ENCODE data around the gene TAPBP. TPM values are rescaled to one million over a fixed set of nuclear protein-coding genes. Genes with fewer than 3 reads are reported as not detected.

TAPBP gene
- total and polyA plus RNA-seq, 2 of the 8 experiments (the other 6 are each of a cell fraction or from before 2014, with no cell fraction given), result 24.5 to 35.4 TPM

GRCh38 chr6:33297406-33297955 is 16.4 kb downstream of the TAPBP start:
- H4K8ac ChIP-seq (ENCODE audit: extremely low read depth, insufficient read depth, low read length), result peak overlapping the region; percentile 75; the same call in 1 of the 2 replicates
- peaks cover 2 to 6% (median 3%) of the 10 kb centered on the region in 4 experiments; a peak in 5 of 8 replicates for H3K36me3 ChIP-seq (ENCODE audit: control insufficient read depth in 2 of 4, insufficient read depth in 4 of 4, low read length in 3 of 4)
- peaks cover 9% of the 10 kb centered on the region; the same call in 1 of the 2 replicates for H3K79me1 ChIP-seq (ENCODE audit: low read depth, low read length)
- peaks cover 0 to 6% (median 4%) of the 10 kb centered on the region in 4 experiments; a peak in 6 of 7 replicates for H3K4me1 ChIP-seq (replicated peaks in 1 of 4; ENCODE audit: control insufficient read depth in 3 of 4, insufficient read depth in 4 of 4, low read length in 3 of 4)
- ChIA-PET CTCF (ENCODE audit: partially characterized antibody) (interaction anchor here (0.6 to 6.2 kb wide), 10 partner anchors 8 to 364 kb away, joined by 3 to 77 read pairs (median 3); partner anchors contain the start of genes B3GALT4, CUTA, PFDN6 and WDR46), POLR2A (ENCODE audit: partially characterized antibody) (interaction anchor here (0.8 to 16.7 kb wide), 10 partner anchors 8 to 326 kb away, joined by 3 to 337 read pairs (median 12); partner anchors contain the start of genes B3GALT4, PFDN6, RPS18 and TAPBP)
- peaks cover 0 to 25% of the 10 kb centered on the region in 2 experiments; a peak in 2 of 4 replicates for H3K79me2 ChIP-seq (ENCODE audit: control insufficient read depth in 1 of 2, insufficient read depth in 2 of 2, low read length in 2 of 2)
- H2BK5ac ChIP-seq (ENCODE audit: low read depth, low read length), result peak overlapping the region; percentile 69; the same call in 1 of the 2 replicates
- peak overlapping the region; percentile 55 for H4K5ac ChIP-seq (ENCODE audit: insufficient read length, low read depth, low read length)
- H2BK20ac ChIP-seq (ENCODE audit: low read length), result no peak overlapping the region
- H3K23ac ChIP-seq (ENCODE audit: insufficient read length), result no peak overlapping the region
- peak overlapping the region; percentile 36 for H4K91ac ChIP-seq (replicated peaks; ENCODE audit: insufficient read length, low read length)
- H3K9me3 ChIP-seq (ENCODE audit: insufficient read depth in 2 of 2, low read depth in 1 of 2, low read length in 1 of 2), result no peaks in the 10 kb centered on the region
- no peak overlapping the region for H3K4ac ChIP-seq (replicated peaks; ENCODE audit: insufficient read length, low read depth, low read length)
- 0 out of 2 replicates have a peak overlapping the region, but pooled peaks have one; percentile 71 for H2BK12ac ChIP-seq (ENCODE audit: low read depth, low read length)
- no peak for FAIRE-seq
- H2BK15ac ChIP-seq (ENCODE audit: low read length), result no peak overlapping the region
- no peak overlapping the region for H2BK120ac ChIP-seq (replicated peaks; ENCODE audit: low read depth, low read length)
- 3% methylated on average over 16 of the region's 16 CpGs; no CpG with 5 or more reads in 1 of the 2 experiments for WGBS, 2 experiments (ENCODE audit: extremely low coverage in 1 of 2, insufficient coverage in 1 of 2, insufficient read length in 1 of 2, insufficient replicate concordance in 2 of 2, low coverage in 1 of 2, low lambda C conversion rate in 2 of 2, missing lambda C conversion rate in 1 of 2)
- H2AFZ ChIP-seq (ENCODE audit: low read length), result 0 out of 2 replicates have a peak overlapping the region, but pooled peaks have one; percentile 71
- DNase-seq (ENCODE audit: low read depth in 1 of 2, low spot score in 2 of 2), result peak in 1 of 2 experiments; percentile 91
- H3K27me3 ChIP-seq (replicated peaks in 1 of 4; ENCODE audit: control insufficient read depth in 3 of 4, extremely low read depth in 1 of 4, insufficient read depth in 3 of 4, low read length in 3 of 4), result no peaks in the 10 kb centered on the region
- no peak overlapping the region for H2AK5ac ChIP-seq (ENCODE audit: low read depth, low read length)
- H3K18ac ChIP-seq (ENCODE audit: extremely low read depth, low read length), result peak overlapping the region; percentile 62
- peak overlapping the region; percentile 69 to 91 (median 73) for H3K4me3 ChIP-seq (ENCODE audit: extremely low read depth in 1 of 4, insufficient read depth in 2 of 4, low read depth in 3 of 4, low read length in 4 of 4)
- H4K20me1 ChIP-seq (replicated peaks in 1 of 2; ENCODE audit: control insufficient read depth in 1 of 2, insufficient read depth in 2 of 2, low read length in 2 of 2), result peaks cover 0 to 5% of the 10 kb centered on the region in 2 experiments
- peak overlapping the region; percentile 79 for H3K27ac ChIP-seq (ENCODE audit: low read depth, low read length)
- peaks cover 16% of the 10 kb centered on the region for H3K23me2 ChIP-seq (ENCODE audit: low read depth, low read length)
- peak overlapping the region; percentile 34 to 98 for H3K4me2 ChIP-seq (ENCODE audit: insufficient read depth in 1 of 2, low read depth in 2 of 2, low read length in 2 of 2)
- H3K56ac ChIP-seq (replicated peaks; ENCODE audit: insufficient read length, low read depth, low read length), result peak overlapping the region; percentile 2
- H3K14ac ChIP-seq (ENCODE audit: insufficient read length), result no peak overlapping the region
- H3K9ac ChIP-seq (replicated peaks in 1 of 4; ENCODE audit: extremely low read depth in 1 of 4, low read depth in 3 of 4, low read length in 3 of 4), result peak overlapping the region; percentile 54 to 72 (median 59)
- TF ChIP-seq RFX5 (IDR thresholded peaks at IDR 0.05; ENCODE audit: borderline replicate concordance, low read depth, low read length), result no peak
- TF ChIP-seq KDM5A (IDR thresholded peaks at IDR 0.05; ENCODE audit: low read length), result no peak
- TF ChIP-seq JUN (IDR thresholded peaks at IDR 0.05; ENCODE audit: low read depth, low read length), result no peak
- no peak for TF ChIP-seq POU5F1 (IDR thresholded peaks at IDR 0.05; ENCODE audit: low read depth, low read length)
- TF ChIP-seq ZNF274 (IDR thresholded peaks at IDR 0.05; ENCODE audit: borderline replicate concordance, extremely low read depth, low read length), result no peak
- no peak for TF ChIP-seq SUZ12 (IDR thresholded peaks at IDR 0.05; ENCODE audit: low read length)

All from H1 (cell line).